Measurements from ENCODE around the gene CLEC18A. TPM values are rescaled to one million over a fixed set of nuclear protein-coding genes. Genes with fewer than 3 reads are reported as not detected.

Gene CLEC18A
- total RNA-seq, 1 experiment from 2014 or later, result 1.6 TPM

DNA sequence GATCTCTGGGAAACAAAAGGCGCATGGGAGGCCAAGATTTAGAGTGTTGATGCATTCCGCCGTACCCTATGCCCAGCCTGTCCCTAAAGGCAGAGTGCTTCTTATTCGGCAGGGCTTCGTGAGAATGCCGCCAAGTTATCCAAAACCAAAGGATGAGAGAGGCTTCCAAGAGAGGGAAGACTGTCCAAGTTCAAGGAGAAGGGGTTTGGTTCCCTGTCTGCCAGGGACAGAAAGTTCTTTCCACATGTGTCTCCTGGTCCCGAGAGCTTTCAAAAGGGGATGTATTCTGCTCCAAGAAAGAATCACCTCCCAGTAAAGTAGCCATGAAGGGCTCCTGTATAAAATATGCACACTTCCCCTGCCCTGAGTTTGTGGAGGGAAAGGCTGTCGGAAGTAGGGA, 42.1 kb upstream of the CLEC18A start:
- Mint-ChIP-seq H3K36me3 (ENCODE audit: insufficient read depth in 1 of 3, low read depth in 3 of 3) (peaks cover 14 to 28% (median 19%) of the 10 kb centered on the region in 3 experiments; a peak in 6 of 7 replicates), H3K27ac (0 out of 7 replicates have a peak overlapping the region, but pooled peaks of 1 of the 3 experiments have one; percentile 21), H3K9me3 (no peaks in the 10 kb centered on the region; a peak in 1 of 5 replicates), H3K4me3 (no peak overlapping the region), H3K27me3 (ENCODE audit: low read depth) (no peaks in the 10 kb centered on the region), H3K4me1 (peaks cover 8 to 10% of the 10 kb centered on the region in 2 experiments)
- Histone ChIP-seq H4K91ac (ENCODE audit: insufficient read length, low read depth, low read length) (no peak overlapping the region), H3K4me1 (ENCODE audit: insufficient read depth, low read length) (no peaks in the 10 kb centered on the region), H4K5ac (ENCODE audit: insufficient read length, low read depth, low read length) (no peak overlapping the region), H3K18ac (ENCODE audit: insufficient read length, low read depth, low read length) (no peak overlapping the region), H3K56ac (ENCODE audit: insufficient read length, low read depth, low read length) (no peak overlapping the region), H2AFZ (ENCODE audit: low read length) (no peak overlapping the region), H3K9ac (ENCODE audit: extremely low read depth, insufficient read length, low read length) (no peak overlapping the region), H3K27ac (ENCODE audit: insufficient read length, low read depth, low read length) (no peak overlapping the region), H3K27me3 (ENCODE audit: insufficient read depth, low read length) (no peaks in the 10 kb centered on the region), H3K9me3 (ENCODE audit: control insufficient read depth, low read depth, low read length) (no peaks in the 10 kb centered on the region), H2BK120ac (ENCODE audit: low read depth, low read length, poor library complexity, severe bottlenecking) (no peak overlapping the region), H4K8ac (replicated peaks; ENCODE audit: insufficient read length, low read depth, low read length) (no peak overlapping the region), H2BK12ac (ENCODE audit: insufficient read length, low read depth, low read length) (no peak overlapping the region), H3K4ac (ENCODE audit: low read depth, low read length) (no peak overlapping the region), H3K23me2 (ENCODE audit: insufficient read length, low read depth, low read length, poor library complexity, severe bottlenecking) (no peaks in the 10 kb centered on the region), H2BK20ac (ENCODE audit: low read depth, low read length, poor library complexity, severe bottlenecking) (no peak overlapping the region), H3K4me2 (ENCODE audit: insufficient read depth, insufficient read length, low read length) (no peak overlapping the region), H2BK15ac (ENCODE audit: low read depth, low read length) (no peak overlapping the region), H2AK5ac (ENCODE audit: insufficient read length, low read length) (no peak overlapping the region), H3K79me1 (ENCODE audit: insufficient read depth, low read depth, low read length, poor library complexity, severe bottlenecking) (no peaks in the 10 kb centered on the region), H3K23ac (ENCODE audit: insufficient read length, low read depth, low read length) (no peak overlapping the region), H3T11ph (ENCODE audit: low read length) (no peak overlapping the region), H2BK5ac (ENCODE audit: insufficient read length, low read length) (no peak overlapping the region), H3K14ac (ENCODE audit: insufficient read depth, low read length) (no peak overlapping the region), H4K20me1 (ENCODE audit: control insufficient read depth, insufficient read depth, insufficient read length) (no peaks in the 10 kb centered on the region), H3K79me2 (ENCODE audit: insufficient read depth, low read length) (no peaks in the 10 kb centered on the region)
- no peak for DNase-seq
- TF ChIP-seq CTCF (conservative IDR thresholded peaks at IDR 0.05), result no peak
- WGBS (ENCODE audit: extremely low coverage, insufficient read length, low lambda C conversion rate), result no CpG with 5 or more reads among the region's 8 CpGs
